GM12801 (cell line): ENCODE measurements around the gene DTL.

ENCODE experiments used
- TF ChIP-seq, protein P1 (sequence below): IDR thresholded peaks from one replicate; pipeline ENCODE4 v1.5.1; 2011; ENCODE audit warnings: control low read depth; ENCODE audit not compliant: insufficient read length; ENCODE audit errors: extremely low read depth

Gene DTL

DNA sequence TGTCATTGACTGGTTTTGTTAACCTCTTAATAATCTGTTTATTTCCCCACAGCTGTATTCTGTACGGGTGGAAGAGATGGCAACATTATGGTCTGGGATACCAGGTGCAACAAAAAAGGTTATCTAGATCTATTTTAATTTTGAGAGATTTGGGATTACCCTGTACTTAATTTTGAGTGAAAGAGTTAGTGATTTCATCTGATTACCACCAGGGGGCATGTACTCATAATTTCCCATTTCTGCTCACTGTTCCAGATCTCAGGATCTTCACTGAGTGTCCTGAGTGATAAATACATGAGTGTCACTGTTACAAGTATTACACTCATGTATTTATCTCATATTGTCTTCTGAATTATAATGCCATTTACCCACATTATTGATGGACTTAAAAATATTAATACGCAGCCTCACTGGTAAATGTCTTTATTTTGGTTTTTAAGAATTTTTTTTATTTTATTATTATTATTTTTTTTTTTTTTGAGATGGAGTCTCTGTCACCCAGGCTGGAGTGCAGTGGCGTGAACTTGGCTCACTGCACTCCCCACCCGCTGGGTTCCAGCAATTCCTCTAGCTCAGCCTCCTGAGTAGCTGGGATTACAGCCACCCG, 27.4 kb downstream of the DTL start:
- TF ChIP-seq, protein P1, sequence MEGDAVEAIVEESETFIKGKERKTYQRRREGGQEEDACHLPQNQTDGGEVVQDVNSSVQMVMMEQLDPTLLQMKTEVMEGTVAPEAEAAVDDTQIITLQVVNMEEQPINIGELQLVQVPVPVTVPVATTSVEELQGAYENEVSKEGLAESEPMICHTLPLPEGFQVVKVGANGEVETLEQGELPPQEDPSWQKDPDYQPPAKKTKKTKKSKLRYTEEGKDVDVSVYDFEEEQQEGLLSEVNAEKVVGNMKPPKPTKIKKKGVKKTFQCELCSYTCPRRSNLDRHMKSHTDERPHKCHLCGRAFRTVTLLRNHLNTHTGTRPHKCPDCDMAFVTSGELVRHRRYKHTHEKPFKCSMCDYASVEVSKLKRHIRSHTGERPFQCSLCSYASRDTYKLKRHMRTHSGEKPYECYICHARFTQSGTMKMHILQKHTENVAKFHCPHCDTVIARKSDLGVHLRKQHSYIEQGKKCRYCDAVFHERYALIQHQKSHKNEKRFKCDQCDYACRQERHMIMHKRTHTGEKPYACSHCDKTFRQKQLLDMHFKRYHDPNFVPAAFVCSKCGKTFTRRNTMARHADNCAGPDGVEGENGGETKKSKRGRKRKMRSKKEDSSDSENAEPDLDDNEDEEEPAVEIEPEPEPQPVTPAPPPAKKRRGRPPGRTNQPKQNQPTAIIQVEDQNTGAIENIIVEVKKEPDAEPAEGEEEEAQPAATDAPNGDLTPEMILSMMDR: no peak

DNA sequence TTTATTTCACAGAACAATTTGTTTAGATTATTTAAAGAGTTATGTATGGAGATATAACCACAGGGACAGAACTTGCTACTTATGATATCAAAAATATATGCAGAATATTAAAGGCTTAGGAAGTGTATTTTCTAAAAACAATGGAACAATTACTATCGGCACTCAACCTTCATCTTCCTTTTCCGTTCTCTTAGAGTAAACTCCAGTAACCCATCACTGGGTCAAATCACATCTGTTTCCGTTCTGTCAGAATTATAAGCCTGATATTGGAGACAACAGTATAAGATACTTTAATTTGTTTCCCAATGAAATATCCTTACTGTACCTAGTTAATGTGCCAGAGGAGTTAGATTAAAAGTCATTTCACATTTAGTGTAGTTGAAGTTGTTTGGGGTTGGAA, 32.2 kb downstream of the DTL start:
- TF ChIP-seq, protein P1: no peak

DNA sequence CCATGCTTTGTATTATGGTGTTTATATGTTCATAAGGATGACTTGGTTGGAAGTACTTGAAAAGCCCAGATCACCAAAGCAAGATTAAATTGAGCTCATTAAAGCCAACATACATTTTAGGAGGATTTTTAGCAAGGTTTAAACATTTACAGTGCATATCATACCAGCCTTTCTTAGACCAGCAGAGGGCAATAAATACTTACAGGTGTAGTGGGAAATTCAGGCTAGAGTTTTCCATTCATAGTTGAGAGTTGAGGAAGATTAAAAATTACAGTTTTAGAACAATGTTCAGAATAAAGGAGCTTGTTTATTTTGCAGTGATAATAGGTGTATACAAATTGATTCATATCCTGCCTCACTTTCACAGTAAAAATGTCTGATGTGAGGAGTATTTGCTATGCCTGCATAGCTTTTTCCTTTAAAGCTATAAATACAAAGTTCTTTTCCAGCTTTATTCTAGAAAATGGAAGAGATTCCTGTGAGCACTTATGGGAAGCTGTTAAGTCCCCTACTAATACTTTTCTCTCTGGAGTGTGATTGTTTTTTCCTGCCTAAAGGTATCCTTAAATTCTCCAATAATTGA, 35.3 kb downstream of the DTL start:
- TF ChIP-seq, protein P1: no peak

DNA sequence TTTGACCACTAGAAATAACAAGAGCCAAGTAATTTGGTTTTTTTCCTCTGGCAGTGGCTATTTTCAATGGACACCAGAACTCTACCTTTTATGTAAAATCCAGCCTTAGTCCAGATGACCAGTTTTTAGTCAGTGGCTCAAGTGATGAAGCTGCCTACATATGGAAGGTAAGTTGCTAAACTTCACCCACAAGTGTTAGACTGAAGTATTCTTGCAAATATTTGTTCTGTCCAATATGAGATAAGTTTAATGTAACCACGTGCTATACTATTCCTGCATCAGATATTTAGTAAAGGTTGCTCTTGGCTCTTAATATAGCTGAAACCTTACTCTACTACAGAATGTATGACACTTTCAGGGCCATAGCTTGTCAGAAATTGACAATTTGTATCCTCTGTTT, 36.5 kb downstream of the DTL start:
- TF ChIP-seq, protein P1: no peak

DNA sequence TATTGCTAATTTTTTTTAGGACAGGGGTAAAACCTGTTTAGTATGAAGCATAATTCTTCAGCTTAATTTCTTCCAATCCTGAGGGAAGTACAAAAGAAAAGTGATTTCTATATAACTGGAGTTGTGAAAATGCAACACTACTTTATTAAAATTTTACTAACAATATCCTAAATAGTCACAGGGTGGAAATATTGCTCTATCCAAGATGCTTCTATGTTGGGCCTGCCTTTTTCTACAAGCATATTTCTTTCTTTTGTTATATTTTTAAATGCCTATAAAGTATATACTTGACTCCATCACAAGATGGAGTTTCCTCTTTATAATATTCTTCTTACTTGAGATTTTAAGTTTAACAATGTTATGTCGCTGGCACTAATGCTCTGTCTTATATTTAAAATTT, 37.9 kb downstream of the DTL start:
- TF ChIP-seq, protein P1: no peak

DNA sequence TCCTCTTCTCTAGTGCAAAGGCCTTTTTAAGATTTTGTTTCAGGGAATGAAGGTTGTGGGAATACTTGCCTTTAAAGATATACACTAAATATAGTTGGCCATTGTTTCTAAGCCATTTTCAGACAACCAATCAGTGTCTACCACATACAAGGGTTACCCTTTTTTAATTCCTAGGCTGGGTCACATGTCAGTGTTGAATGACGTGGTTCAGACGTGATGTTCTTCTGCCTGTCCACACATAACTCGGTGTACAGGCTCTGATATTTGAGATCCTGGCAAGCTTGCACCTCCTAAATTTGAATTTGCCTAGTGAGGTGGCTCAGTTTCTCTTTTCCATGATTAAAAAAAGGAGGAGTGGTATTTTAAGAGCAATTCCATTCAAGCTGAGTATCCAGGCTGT, 38.8 kb downstream of the DTL start:
- TF ChIP-seq, protein P1: no peak

DNA sequence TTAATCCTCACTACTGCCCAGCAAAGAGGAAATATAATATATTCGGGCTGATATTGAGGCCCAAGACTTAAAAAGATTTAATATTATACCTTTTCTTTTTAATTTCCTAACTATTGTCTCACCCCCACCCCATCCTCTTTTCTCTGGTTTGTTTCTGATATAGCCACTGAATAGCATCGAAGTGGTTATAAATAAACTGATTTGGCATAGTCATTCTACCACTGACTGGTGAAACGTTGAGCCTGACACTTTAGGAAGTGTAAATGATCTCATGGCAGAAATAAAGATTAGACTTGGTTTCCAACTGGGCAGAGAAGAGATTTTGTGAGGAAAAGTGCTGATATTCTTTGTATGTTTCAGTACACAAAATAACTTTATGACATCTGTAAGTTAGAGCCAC, 39.3 kb downstream of the DTL start:
- TF ChIP-seq, protein P1: no peak

DNA sequence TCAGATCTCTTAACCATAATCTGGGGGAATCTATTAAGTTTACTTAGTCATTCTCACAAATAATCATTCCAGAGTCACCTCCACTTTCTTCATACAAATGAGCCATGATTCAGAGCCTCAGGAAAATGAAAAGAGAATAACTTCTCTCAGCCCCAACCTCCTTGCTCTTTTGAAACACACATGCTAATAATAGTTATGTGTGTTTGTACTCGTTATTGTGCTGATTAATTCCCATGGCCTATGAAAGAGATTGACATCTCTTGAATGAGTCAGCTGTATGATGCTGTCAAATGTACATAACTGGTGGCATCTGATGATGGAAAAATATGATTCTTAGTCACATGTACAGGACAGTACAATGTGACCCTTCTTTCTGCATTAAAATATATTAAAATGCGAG, 41.5 kb downstream of the DTL start:
- TF ChIP-seq, protein P1: no peak
